ENCODE results near the gene C1QTNF6. TPM values are rescaled to one million over a fixed set of nuclear protein-coding genes. Genes with fewer than 3 reads are reported as not detected.
A peak's percentile ranks its signal among the peaks of the same experiment; 100 is the strongest.

Gene C1QTNF6
- total RNA-seq, 1 experiment from 2014 or later, result 15.2 TPM

DNA sequence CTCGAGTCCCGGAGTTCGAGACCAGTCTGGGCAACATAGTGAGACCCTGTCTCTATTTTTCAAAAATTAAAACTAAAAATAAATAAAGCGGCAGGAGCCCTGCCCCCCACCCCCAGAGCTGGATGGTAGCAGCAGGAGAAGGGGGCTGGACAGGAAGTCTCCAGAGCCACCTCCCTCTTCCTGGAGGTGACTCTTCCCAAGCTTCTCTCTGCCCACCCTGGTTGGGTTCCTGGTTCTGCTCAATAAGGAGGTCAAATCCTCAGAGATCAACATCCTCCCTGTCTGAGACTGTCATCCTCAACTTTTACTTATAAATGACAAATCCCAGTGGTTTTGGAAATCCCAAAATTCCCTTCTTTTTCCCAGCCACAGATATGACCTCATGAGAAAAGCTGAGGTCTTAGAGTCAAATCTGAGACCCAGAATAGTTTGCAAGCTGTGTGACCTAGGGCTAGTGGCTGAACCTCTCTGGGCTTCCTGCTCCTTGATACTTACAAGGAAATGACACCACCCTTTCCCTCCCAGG is 987 bp downstream of the C1QTNF6 start:
- ChIA-PET CTCF (interaction anchor here (0.7 to 1.6 kb wide), 6 partner anchors 10 to 73 kb away, joined by 3 to 9 read pairs (median 4); no protein-coding TSS in a partner anchor), POLR2A (interaction anchor here (0.6 to 2.7 kb wide), 7 partner anchors 9 to 62 kb away, joined by 3 to 29 read pairs (median 4); no protein-coding TSS in a partner anchor), RAD21 (ENCODE audit: low non-redundant PET in 1 of 2, low total read pairs in 2 of 2, uncharacterized antibody in 2 of 2, unreplicated experiment in 2 of 2) (interaction anchor here (1.0 to 1.7 kb wide), 3 partner anchors 10 to 12 kb away, joined by 3 to 7 read pairs (median 5); no protein-coding TSS in a partner anchor)
- no peaks in the 10 kb centered on the region for H3K36me3 ChIP-seq (ENCODE audit: control insufficient read depth in 1 of 2, insufficient read depth in 2 of 2, low read length in 2 of 2)
- no peaks in the 10 kb centered on the region for H3K79me2 ChIP-seq (ENCODE audit: insufficient read depth, low read length)
- TSS peak; percentile 82 for BruUV-seq (replicated peaks)
- H3K4me3 ChIP-seq (replicated peaks in 1 of 2; ENCODE audit: low read depth in 1 of 2, low read length in 2 of 2), result peak overlapping the region; percentile 58 to 67
- no peaks in the 10 kb centered on the region for H3K27me3 ChIP-seq (ENCODE audit: insufficient read depth, low read length)
- DNase-seq (ENCODE audit: low read depth, low spot score) (no peak), ATAC-seq (peak; percentile 49)
- H3K27ac ChIP-seq (ENCODE audit: low read depth, low read length), result peak overlapping the region; percentile 100
- H3K9me3 ChIP-seq (ENCODE audit: control insufficient read depth in 1 of 2, insufficient read depth in 1 of 2, low read depth in 1 of 2, low read length in 2 of 2), result no peaks in the 10 kb centered on the region
- intact Hi-C loops (cut with micrococcal nuclease), result no loop called here
- no peaks in the 10 kb centered on the region for H4K20me1 ChIP-seq (ENCODE audit: insufficient read depth)
- H3K9ac ChIP-seq (ENCODE audit: low read length), result peak overlapping the region; percentile 84
- H2AFZ ChIP-seq (ENCODE audit: low read depth, low read length, poor library complexity, severe bottlenecking), result no peak overlapping the region
- H3K4me1 ChIP-seq (ENCODE audit: control insufficient read depth in 1 of 2, insufficient read depth in 2 of 2, low read length in 2 of 2), result peaks cover 51 to 63% of the 10 kb centered on the region in 2 experiments
- TF ChIP-seq SRF (IDR thresholded peaks at IDR 0.05; ENCODE audit: low read depth) (no peak), POLR2AphosphoS5 (IDR thresholded peaks at IDR 0.05; ENCODE audit: low read depth, low read length) (peak; percentile 74)
- TF ChIP-seq, protein P1, sequence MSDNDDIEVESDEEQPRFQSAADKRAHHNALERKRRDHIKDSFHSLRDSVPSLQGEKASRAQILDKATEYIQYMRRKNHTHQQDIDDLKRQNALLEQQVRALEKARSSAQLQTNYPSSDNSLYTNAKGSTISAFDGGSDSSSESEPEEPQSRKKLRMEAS (IDR thresholded peaks at IDR 0.05), result peak; percentile 21; the same call in 1 of the 2 replicates
- H3K4me2 ChIP-seq (ENCODE audit: low read length), result peak overlapping the region; percentile 96
- H3K9me2 ChIP-seq (ENCODE audit: insufficient read depth), result no peaks in the 10 kb centered on the region

DNA sequence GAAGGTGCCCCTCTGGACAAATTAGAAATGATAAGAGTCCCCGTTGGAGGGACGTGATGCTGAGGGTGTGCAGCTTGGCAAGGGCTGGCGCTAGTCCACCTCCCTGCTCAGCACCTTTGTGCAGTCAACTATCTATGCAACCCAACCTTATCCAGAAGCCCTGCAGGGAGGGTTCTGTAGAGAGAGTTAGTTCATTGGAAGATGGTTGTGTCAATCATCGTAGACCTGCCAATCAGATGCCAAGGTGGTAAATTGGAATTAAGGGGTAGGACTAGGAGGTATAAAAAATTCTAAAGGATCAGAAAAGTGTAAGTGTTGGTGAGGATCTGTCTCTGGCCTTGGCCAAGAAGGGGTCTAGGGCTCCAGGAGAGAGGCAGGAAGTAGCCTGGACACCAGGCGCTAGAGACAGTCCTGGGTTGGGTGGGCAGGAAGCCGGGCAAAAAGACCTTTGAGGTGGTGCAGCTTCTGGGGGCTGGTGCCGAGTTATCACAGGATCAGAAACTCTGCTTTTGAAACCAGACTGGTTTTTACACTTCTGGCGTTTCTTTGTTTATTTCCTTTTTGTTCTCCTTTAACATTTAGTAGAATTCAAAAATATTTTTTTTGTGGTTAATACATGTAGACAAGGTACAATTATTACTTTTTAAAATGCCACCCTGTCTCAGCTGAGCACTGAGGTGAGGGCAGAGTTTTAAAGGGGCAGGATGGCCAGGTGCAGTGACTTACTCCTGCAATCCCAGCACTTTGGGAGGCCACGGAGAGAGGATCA is 1.6 kb downstream of the C1QTNF6 start:
- ATAC-seq (peak; percentile 68), DNase-seq (ENCODE audit: low read depth, low spot score) (peak; percentile 97)
- POLR2A ChIA-PET, result interaction anchor here (0.8 to 2.7 kb wide), 6 partner anchors 8 to 56 kb away, joined by 3 to 29 read pairs (median 5); no protein-coding TSS in a partner anchor
- Histone ChIP-seq H3K27me3 (ENCODE audit: insufficient read depth, low read length) (no peaks in the 10 kb centered on the region), H3K27ac (ENCODE audit: low read depth, low read length) (peak overlapping the region; percentile 100), H2AFZ (ENCODE audit: low read depth, low read length, poor library complexity, severe bottlenecking) (peak overlapping the region; percentile 66), H3K9me2 (ENCODE audit: insufficient read depth) (no peaks in the 10 kb centered on the region), H3K36me3 (ENCODE audit: control insufficient read depth in 1 of 2, insufficient read depth in 2 of 2, low read length in 2 of 2) (no peaks in the 10 kb centered on the region), H3K79me2 (ENCODE audit: insufficient read depth, low read length) (no peaks in the 10 kb centered on the region), H4K20me1 (ENCODE audit: insufficient read depth) (no peaks in the 10 kb centered on the region), H3K4me3 (replicated peaks in 1 of 2; ENCODE audit: low read depth in 1 of 2, low read length in 2 of 2) (peak overlapping the region; percentile 58 to 67), H3K9ac (ENCODE audit: low read length) (peak overlapping the region; percentile 84), H3K4me2 (ENCODE audit: low read length) (peak overlapping the region; percentile 96), H3K9me3 (ENCODE audit: control insufficient read depth in 1 of 2, insufficient read depth in 1 of 2, low read depth in 1 of 2, low read length in 2 of 2) (no peaks in the 10 kb centered on the region), H3K4me1 (ENCODE audit: control insufficient read depth in 1 of 2, insufficient read depth in 2 of 2, low read length in 2 of 2) (peaks cover 51 to 58% of the 10 kb centered on the region in 2 experiments)
- intact Hi-C loops (cut with micrococcal nuclease), result no loop called here
- no TSS peak for BruUV-seq (replicated peaks)
- RAD21 ChIA-PET (ENCODE audit: low non-redundant PET in 1 of 2, low total read pairs in 2 of 2, uncharacterized antibody in 2 of 2, unreplicated experiment in 2 of 2), result interaction anchor here (1.0 to 1.7 kb wide), 3 partner anchors 11 to 13 kb away, joined by 3 to 7 read pairs (median 5); no protein-coding TSS in a partner anchor
- CTCF ChIA-PET, result interaction anchor here (0.7 to 1.6 kb wide), 5 partner anchors 11 to 73 kb away, joined by 3 to 9 read pairs (median 4); no protein-coding TSS in a partner anchor
- TF ChIP-seq POLR2AphosphoS5 (IDR thresholded peaks at IDR 0.05; ENCODE audit: low read depth, low read length) (peak; percentile 54; the same call in 1 of the 2 replicates), CBX3 (IDR thresholded peaks at IDR 0.05; ENCODE audit: low read depth) (no peak), POLR2A (IDR thresholded peaks at IDR 0.05; ENCODE audit: borderline replicate concordance, extremely low read depth, insufficient read depth, insufficient read length) (no peak), CEBPB (IDR thresholded peaks at IDR 0.05; ENCODE audit: low read depth) (no peak), RAD21 (IDR thresholded peaks at IDR 0.05; ENCODE audit: low read depth) (no peak), EZH2 (IDR thresholded peaks at IDR 0.05) (no peak), FOSL1 (IDR thresholded peaks at IDR 0.05; ENCODE audit: low read depth) (no peak), ELF1 (IDR thresholded peaks at IDR 0.05; ENCODE audit: borderline replicate concordance, low read depth) (no peak), ZNF274 (IDR thresholded peaks at IDR 0.05; ENCODE audit: low read depth, low read length) (no peak), SP1 (IDR thresholded peaks at IDR 0.05; ENCODE audit: low read depth) (peak; percentile 98), SRF (IDR thresholded peaks at IDR 0.05; ENCODE audit: low read depth) (no peak)
- TF ChIP-seq, protein P2, sequence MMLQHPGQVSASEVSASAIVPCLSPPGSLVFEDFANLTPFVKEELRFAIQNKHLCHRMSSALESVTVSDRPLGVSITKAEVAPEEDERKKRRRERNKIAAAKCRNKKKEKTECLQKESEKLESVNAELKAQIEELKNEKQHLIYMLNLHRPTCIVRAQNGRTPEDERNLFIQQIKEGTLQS (IDR thresholded peaks at IDR 0.05), result no peak
- TF ChIP-seq, protein P1 (IDR thresholded peaks at IDR 0.05), result peak; percentile 42; the same call in 1 of the 2 replicates
- TF ChIP-seq, protein P3, sequence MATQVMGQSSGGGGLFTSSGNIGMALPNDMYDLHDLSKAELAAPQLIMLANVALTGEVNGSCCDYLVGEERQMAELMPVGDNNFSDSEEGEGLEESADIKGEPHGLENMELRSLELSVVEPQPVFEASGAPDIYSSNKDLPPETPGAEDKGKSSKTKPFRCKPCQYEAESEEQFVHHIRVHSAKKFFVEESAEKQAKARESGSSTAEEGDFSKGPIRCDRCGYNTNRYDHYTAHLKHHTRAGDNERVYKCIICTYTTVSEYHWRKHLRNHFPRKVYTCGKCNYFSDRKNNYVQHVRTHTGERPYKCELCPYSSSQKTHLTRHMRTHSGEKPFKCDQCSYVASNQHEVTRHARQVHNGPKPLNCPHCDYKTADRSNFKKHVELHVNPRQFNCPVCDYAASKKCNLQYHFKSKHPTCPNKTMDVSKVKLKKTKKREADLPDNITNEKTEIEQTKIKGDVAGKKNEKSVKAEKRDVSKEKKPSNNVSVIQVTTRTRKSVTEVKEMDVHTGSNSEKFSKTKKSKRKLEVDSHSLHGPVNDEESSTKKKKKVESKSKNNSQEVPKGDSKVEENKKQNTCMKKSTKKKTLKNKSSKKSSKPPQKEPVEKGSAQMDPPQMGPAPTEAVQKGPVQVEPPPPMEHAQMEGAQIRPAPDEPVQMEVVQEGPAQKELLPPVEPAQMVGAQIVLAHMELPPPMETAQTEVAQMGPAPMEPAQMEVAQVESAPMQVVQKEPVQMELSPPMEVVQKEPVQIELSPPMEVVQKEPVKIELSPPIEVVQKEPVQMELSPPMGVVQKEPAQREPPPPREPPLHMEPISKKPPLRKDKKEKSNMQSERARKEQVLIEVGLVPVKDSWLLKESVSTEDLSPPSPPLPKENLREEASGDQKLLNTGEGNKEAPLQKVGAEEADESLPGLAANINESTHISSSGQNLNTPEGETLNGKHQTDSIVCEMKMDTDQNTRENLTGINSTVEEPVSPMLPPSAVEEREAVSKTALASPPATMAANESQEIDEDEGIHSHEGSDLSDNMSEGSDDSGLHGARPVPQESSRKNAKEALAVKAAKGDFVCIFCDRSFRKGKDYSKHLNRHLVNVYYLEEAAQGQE (IDR thresholded peaks at IDR 0.05; ENCODE audit: low read depth), result no peak

Measured in HCT116 (cell line).